ENCODE data around the gene CDK14. TPM values are rescaled to one million over a fixed set of nuclear protein-coding genes. Genes with fewer than 3 reads are reported as not detected.

The CDK14 gene
- total RNA-seq, 2 donors from 2014 or later, result 8.7 to 13.4 TPM

- no peaks in the 10 kb centered on the region for H3K36me3 Mint-ChIP-seq (ENCODE audit: low read depth)
- Histone ChIP-seq H3K27me3 (ENCODE audit: control insufficient read depth, insufficient read depth, low read length, poor library complexity, severe bottlenecking) (no peaks in the 10 kb centered on the region), H3K27ac (ENCODE audit: low read depth, low read length) (no peak overlapping the region), H3K9ac (ENCODE audit: extremely low read depth, low read length, poor library complexity, severe bottlenecking) (no peak overlapping the region), H3K36me3 (ENCODE audit: control insufficient read depth, insufficient read depth, low read length) (no peaks in the 10 kb centered on the region), H3K4me3 (ENCODE audit: low read length) (no peak overlapping the region), H3K4me1 (ENCODE audit: control insufficient read depth, insufficient read depth, low read length) (peaks cover 3% of the 10 kb centered on the region), H3K9me3 (ENCODE audit: control insufficient read depth, low read length) (no peaks in the 10 kb centered on the region)
- H3K9me3 Mint-ChIP-seq, result peaks cover 15% of the 10 kb centered on the region
- 84% methylated on average over 2 of the region's 2 CpGs; no CpG with 5 or more reads in 1 of the 2 experiments for WGBS, 2 experiments (ENCODE audit: insufficient coverage in 1 of 2, insufficient read length in 1 of 2)
- DNase-seq, result no peak
- no peak overlapping the region for H3K4me3 Mint-ChIP-seq
- no peak overlapping the region for H3K27ac Mint-ChIP-seq
- H3K4me1 Mint-ChIP-seq, result peaks cover 17% of the 10 kb centered on the region
- H3K27me3 Mint-ChIP-seq (ENCODE audit: insufficient read depth), result no peaks in the 10 kb centered on the region
- no peak for TF ChIP-seq CTCF (conservative IDR thresholded peaks at IDR 0.05)
Observed at GRCh38 chr7:91064052-91064451, 467.9 kb downstream of the CDK14 start.

GRCh38 chr7:91064938-91065337, 468.8 kb downstream of the CDK14 start:
- Histone ChIP-seq H3K36me3 (ENCODE audit: control insufficient read depth, insufficient read depth, low read length) (no peaks in the 10 kb centered on the region), H3K4me1 (ENCODE audit: control insufficient read depth, insufficient read depth, low read length) (peaks cover 3% of the 10 kb centered on the region), H3K27me3 (ENCODE audit: control insufficient read depth, insufficient read depth, low read length, poor library complexity, severe bottlenecking) (no peaks in the 10 kb centered on the region), H3K27ac (ENCODE audit: low read depth, low read length) (no peak overlapping the region), H3K4me3 (ENCODE audit: low read length) (no peak overlapping the region), H3K9me3 (ENCODE audit: control insufficient read depth, low read length) (no peaks in the 10 kb centered on the region), H3K9ac (ENCODE audit: extremely low read depth, low read length, poor library complexity, severe bottlenecking) (no peak overlapping the region)
- WGBS, 2 experiments (ENCODE audit: insufficient coverage in 1 of 2, insufficient read length in 1 of 2), result 88 to 91% methylated on average over 1 of the region's 2 CpGs
- no peak for TF ChIP-seq CTCF (conservative IDR thresholded peaks at IDR 0.05)
- Mint-ChIP-seq H3K4me1 (peaks cover 17% of the 10 kb centered on the region), H3K27ac (no peak overlapping the region), H3K9me3 (peaks cover 15% of the 10 kb centered on the region), H3K27me3 (ENCODE audit: insufficient read depth) (no peaks in the 10 kb centered on the region), H3K4me3 (no peak overlapping the region), H3K36me3 (ENCODE audit: low read depth) (no peaks in the 10 kb centered on the region)
- no peak for DNase-seq

- H3K36me3 ChIP-seq (ENCODE audit: control insufficient read depth, insufficient read depth, low read length), result no peaks in the 10 kb centered on the region
- Mint-ChIP-seq H3K27ac (no peak overlapping the region), H3K4me3 (no peak overlapping the region), H3K9me3 (peaks cover 11% of the 10 kb centered on the region), H3K27me3 (ENCODE audit: insufficient read depth) (no peaks in the 10 kb centered on the region), H3K36me3 (ENCODE audit: low read depth) (no peaks in the 10 kb centered on the region), H3K4me1 (peaks cover 17% of the 10 kb centered on the region)
- peaks cover 3% of the 10 kb centered on the region for H3K4me1 ChIP-seq (ENCODE audit: control insufficient read depth, insufficient read depth, low read length)
- peak; percentile 71 for DNase-seq
- 35 to 40% methylated on average over 4 of the region's 4 CpGs for WGBS, 2 experiments (ENCODE audit: insufficient coverage in 1 of 2, insufficient read length in 1 of 2)
- no peak overlapping the region for H3K27ac ChIP-seq (ENCODE audit: low read depth, low read length)
- no peaks in the 10 kb centered on the region for H3K9me3 ChIP-seq (ENCODE audit: control insufficient read depth, low read length)
- H3K27me3 ChIP-seq (ENCODE audit: control insufficient read depth, insufficient read depth, low read length, poor library complexity, severe bottlenecking), result no peaks in the 10 kb centered on the region
- H3K9ac ChIP-seq (ENCODE audit: extremely low read depth, low read length, poor library complexity, severe bottlenecking), result no peak overlapping the region
- no peak overlapping the region for H3K4me3 ChIP-seq (ENCODE audit: low read length)
- no peak for TF ChIP-seq CTCF (conservative IDR thresholded peaks at IDR 0.05)
Observed at GRCh38 chr7:91066627-91067026, 470.5 kb downstream of the CDK14 start.
